Astrocyte of the spinal cord (primary cell): ENCODE data around the gene SH3RF3.

Source experiments
- DNase-seq: peaks from one replicate; pipeline ENCODE4 v3.0.0; 2011; ENCODE audit warnings: low read depth, low spot score
- H3K4me3 ChIP-seq: 2 replicates; pipeline ENCODE4 v1.5.1; 2011; ENCODE audit warnings: low read depth, mild to moderate bottlenecking, low read length, moderate library complexity
- in situ Hi-C: cut with HindIII; loops from 2 replicates; pipeline ENCODE4 v1.10.0; 2017; ENCODE audit warnings: low sequenced_read_pairs
- TF ChIP-seq, protein P1 (sequence below): IDR thresholded peaks from 2 replicates; pipeline ENCODE4 v1.5.1; 2012; ENCODE audit warnings: low read depth, mild to moderate bottlenecking, low read length, inconsistent platforms

The SH3RF3 gene

DNA sequence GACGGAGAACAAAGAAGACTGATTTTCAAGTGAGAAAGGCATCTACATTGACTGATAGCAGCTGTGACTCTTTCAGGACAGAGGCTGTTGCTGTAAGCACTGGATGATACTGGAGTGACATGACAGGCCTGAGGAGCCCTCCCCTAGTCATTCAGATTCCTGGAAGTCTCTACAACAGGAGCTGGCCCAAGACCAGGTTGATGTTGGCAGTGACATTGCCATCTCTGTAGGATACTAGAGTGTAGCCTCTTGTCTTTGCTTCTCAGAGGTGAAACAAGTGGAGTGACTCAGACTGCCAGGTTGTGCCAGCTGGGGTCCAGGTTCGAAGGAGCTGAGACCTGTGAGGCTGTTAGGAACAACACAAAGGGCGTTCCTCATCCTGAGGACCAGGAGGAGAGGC lies 44.7 kb upstream of the SH3RF3 start:
- TF ChIP-seq, protein P1, sequence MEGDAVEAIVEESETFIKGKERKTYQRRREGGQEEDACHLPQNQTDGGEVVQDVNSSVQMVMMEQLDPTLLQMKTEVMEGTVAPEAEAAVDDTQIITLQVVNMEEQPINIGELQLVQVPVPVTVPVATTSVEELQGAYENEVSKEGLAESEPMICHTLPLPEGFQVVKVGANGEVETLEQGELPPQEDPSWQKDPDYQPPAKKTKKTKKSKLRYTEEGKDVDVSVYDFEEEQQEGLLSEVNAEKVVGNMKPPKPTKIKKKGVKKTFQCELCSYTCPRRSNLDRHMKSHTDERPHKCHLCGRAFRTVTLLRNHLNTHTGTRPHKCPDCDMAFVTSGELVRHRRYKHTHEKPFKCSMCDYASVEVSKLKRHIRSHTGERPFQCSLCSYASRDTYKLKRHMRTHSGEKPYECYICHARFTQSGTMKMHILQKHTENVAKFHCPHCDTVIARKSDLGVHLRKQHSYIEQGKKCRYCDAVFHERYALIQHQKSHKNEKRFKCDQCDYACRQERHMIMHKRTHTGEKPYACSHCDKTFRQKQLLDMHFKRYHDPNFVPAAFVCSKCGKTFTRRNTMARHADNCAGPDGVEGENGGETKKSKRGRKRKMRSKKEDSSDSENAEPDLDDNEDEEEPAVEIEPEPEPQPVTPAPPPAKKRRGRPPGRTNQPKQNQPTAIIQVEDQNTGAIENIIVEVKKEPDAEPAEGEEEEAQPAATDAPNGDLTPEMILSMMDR = no peak
- H3K4me3 ChIP-seq = no peak overlapping the region
- in situ Hi-C loops = no loop called here
- no peak for DNase-seq

DNA sequence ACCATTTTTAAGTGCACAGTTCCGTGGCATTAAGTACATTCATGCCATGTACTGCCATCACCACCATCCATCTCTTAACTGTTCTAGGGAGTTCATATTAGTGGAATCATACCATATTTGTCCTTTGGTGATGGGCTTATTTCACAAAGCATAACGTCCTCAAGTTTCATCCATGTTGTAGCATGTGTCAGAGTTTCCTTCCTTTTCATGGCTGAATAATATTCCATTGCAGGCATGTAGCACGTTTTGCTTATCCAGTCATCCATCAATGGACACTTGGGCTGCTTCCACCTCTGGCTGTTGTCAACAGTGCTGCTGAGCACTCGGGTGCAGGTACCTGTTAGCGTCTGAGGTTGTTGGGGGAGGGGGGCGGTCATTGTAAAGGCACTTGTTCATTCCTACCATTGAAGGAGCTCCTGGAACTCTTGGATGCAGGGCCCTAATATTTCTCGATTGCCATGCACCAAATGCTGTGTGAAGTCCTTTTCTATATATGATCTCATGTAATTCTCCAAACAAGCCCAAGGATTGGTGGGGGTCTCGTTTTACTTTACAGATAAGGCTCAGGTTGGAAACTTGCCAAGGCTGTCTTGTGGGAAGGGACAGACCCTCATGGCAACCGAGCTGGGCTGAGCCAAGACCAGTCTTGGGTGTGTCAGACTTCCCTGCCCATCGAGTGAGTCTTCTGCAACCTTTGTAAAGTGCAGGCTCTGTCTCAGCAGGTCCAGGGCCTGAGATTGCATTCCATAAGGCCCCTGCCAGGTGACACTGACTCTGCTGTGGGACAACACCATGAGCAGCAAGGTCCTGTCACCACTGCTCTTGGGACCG lies 42.9 kb upstream of the SH3RF3 start:
- no peak for DNase-seq
- in situ Hi-C loops = no loop called here
- TF ChIP-seq, protein P1 = no peak
- H3K4me3 ChIP-seq = no peak overlapping the region

DNA sequence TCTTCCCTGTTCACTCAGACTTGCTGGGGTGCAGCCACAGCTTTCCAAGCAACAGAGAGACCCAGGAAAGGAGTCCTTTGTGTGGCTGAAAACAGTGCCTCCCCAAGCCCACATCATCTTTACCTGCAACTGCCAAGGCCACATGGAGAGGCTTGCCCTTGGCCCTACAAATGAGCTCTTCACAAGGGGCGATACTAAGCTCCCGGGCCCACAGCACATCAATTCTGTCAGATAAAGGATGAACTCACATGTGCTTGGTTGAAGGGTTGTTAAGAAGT lies 42.3 kb upstream of the SH3RF3 start:
- TF ChIP-seq, protein P1 = no peak
- no peak for DNase-seq
- H3K4me3 ChIP-seq = no peak overlapping the region
- in situ Hi-C loops = no loop called here

DNA sequence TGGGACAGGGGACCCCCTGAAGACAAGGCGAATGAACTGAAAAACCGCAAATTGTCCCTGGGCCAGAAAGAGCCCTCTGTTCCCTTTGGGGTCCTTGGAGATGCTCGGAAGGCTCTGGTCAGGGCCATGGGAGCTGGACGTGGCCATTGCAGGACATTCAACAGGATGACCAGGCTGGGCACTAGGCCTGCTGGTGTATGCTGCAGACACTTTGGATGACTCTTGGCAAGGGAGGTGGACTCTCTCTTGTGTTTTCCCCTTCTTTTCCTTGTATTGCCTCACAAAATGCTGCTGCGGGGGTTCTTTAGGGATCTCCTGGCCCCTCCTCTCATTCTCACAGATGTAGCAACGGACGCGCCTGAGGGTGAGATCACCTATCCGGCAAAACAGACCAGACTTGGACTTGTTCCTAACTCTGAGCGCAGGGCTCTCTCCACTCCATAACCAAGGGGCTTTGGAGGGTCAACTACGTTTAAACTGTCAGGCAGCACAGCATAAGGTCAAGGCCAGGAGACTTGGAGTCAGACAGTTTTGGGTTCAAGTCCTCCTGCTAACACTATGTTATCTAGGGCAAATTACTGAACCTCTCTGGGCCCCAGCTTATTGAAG lies 41.8 kb upstream of the SH3RF3 start:
- DNase-seq = no peak
- in situ Hi-C loops = no loop called here
- TF ChIP-seq, protein P1 = no peak
- no peak overlapping the region for H3K4me3 ChIP-seq

DNA sequence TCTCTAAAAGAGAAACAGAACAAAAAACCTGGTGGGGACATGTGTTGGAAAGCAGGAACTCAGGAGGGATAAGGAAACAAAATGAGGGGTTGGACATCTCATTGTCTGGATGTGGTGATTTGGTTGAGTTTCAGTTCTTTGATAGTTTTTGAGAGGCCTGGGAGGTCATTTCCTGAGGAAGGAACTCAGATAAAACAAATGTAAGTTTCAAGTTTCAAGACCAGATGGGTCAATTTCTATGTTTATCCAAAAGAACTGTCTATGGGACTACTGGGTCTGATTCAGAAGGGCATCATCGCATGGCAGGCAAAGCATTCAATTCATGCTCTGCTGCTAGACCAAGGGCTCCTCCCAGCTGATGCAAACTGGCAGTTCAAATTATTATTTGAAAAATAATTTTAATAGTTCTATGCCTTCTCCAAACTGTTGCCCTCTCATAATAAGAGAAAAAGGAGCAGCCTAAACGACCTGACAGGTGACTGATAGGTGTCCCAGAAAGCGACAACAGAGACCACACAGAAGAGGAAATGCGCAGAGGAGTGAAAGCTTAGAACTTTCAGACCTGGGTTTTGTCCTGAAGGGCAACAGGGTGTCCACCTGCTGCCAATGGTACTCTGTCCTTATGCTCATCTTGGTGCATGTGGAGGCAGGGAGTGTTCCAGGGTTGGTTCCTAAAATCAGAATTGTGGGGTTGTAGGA lies 39.3 kb upstream of the SH3RF3 start:
- no peak for DNase-seq
- in situ Hi-C loops = no loop called here
- no peak overlapping the region for H3K4me3 ChIP-seq
- TF ChIP-seq, protein P1 = no peak

DNA sequence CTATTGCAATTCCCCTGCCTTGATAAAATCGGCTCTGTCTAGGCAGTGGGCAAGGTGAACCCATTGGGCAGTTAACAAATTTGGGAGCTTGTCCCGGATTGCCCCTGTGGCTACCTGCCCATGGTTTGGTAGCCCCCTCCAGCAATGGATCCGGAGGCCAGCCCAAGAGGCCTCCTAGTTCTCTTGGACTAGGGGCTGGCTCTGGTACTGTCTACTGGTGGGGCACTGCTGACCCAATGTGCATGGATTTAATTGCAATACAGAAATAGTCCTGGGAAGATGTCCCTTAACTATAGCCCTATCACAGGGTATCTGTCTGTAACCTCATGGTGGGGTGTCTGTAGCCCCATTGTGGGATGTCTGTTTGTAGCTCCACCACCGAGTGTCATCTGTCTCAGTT lies 37.5 kb upstream of the SH3RF3 start:
- in situ Hi-C loops = no loop called here
- no peak for DNase-seq
- no peak overlapping the region for H3K4me3 ChIP-seq
- TF ChIP-seq, protein P1 = no peak
